T-cell (primary cell): ENCODE measurements around the gene ZFAND3. TPM values are rescaled to one million over a fixed set of nuclear protein-coding genes. Genes with fewer than 3 reads are reported as not detected.

Experiments used
- ATAC-seq, 4 experiments: fragments of 200-7000 bp in 3 of 4; fragments of 150-1000 bp in 1 of 4; cut with Tn5 transposase; replicated peaks in 1 of 4; 1 replicate in 3 of 4; 2 replicates in 1 of 4; pipeline ENCODE4 v1.10.0; 2021; ENCODE audit warnings: moderate library complexity in 3 of 4, mild to moderate bottlenecking in 2 of 4, moderate number of reproducible peaks in 1 of 4
- CTCF ChIA-PET, 2 donors: fragments of 300-600 bp; sonication (Branson Sonifier 250); formaldehyde crosslinking; loops; one replicate each; lab custom pipeline; 2022; ENCODE audit warnings: antibody characterized with exemption in 2 of 2; lab: Charles Lee
- POLR2A ChIA-PET, 2 donors: fragments of 300-600 bp; sonication (Branson Sonifier 250); formaldehyde crosslinking; loops; one replicate each; lab custom pipeline; 2022; ENCODE audit warnings: antibody characterized with exemption in 2 of 2; lab: Charles Lee
- DNase-seq, 35 experiments: peaks; one replicate each; pipeline versions ENCODE4 v3.0.0 to v3.0.0-alpha.2; 2013 to 2023
- H3K27ac ChIP-seq: one replicate; pipeline ENCODE4 v1.5.1; 2013; ENCODE audit warnings: low read length
- H3K27me3 ChIP-seq, 2 experiments: replicated peaks in 1 of 2; 1 replicate in 1 of 2; 2 replicates in 1 of 2; pipeline versions ENCODE4 v1.6.1 to v1.7.0; 2013; ENCODE audit warnings: low read length in 1 of 2, mixed read lengths in 1 of 2; ENCODE audit not compliant: control insufficient read depth in 2 of 2, insufficient read depth in 2 of 2; ENCODE audit errors: extremely low read depth in 1 of 2
- H3K36me3 ChIP-seq, 2 donors: 1 replicate in 1 of 2; 2 replicates in 1 of 2; pipeline versions ENCODE4 v1.6.1 to v1.7.0; 2013; ENCODE audit warnings: low read length in 1 of 2; ENCODE audit not compliant: control insufficient read depth in 2 of 2, insufficient read depth in 1 of 2; ENCODE audit errors: extremely low read depth in 1 of 2
- H3K4me1 ChIP-seq, 2 experiments: 1 replicate in 1 of 2; 2 replicates in 1 of 2; pipeline versions ENCODE4 v1.6.1 to v1.7.0; 2013; ENCODE audit warnings: low read length in 2 of 2, mixed read lengths in 1 of 2; ENCODE audit not compliant: insufficient read depth in 2 of 2, control insufficient read depth in 1 of 2; ENCODE audit errors: extremely low read depth in 1 of 2
- H3K4me3 ChIP-seq, 2 donors: 1 replicate in 1 of 2; 2 replicates in 1 of 2; pipeline versions ENCODE4 v1.5.1 to v1.7.0; 2013; ENCODE audit warnings: mild to moderate bottlenecking in 2 of 2, low read length in 1 of 2, moderate library complexity in 1 of 2; ENCODE audit not compliant: control insufficient read depth in 1 of 2; ENCODE audit errors: extremely low read depth in 1 of 2
- H3K9me3 ChIP-seq: 2 replicates; pipeline ENCODE4 v1.7.0; 2013
- H3K27ac Mint-ChIP-seq, 2 donors: one replicate each; pipeline ENCODE4 v1.8.0; 2020 to 2021; ENCODE audit warnings: mild to moderate bottlenecking in 2 of 2, mixed read lengths in 2 of 2
- H3K27me3 Mint-ChIP-seq, 2 donors: one replicate each; pipeline ENCODE4 v1.8.0; 2021 to 2022; ENCODE audit warnings: mixed read lengths in 2 of 2
- H3K36me3 Mint-ChIP-seq: one replicate; pipeline ENCODE4 v1.8.0; 2021; ENCODE audit warnings: mixed read lengths
- H3K4me1 Mint-ChIP-seq, 3 donors: one replicate each; pipeline ENCODE4 v1.8.0; 2020 to 2022; ENCODE audit warnings: mixed read lengths in 3 of 3, mild to moderate bottlenecking in 1 of 3
- H3K4me3 Mint-ChIP-seq, 3 donors: one replicate each; pipeline ENCODE4 v1.8.0; 2020 to 2022; ENCODE audit warnings: mild to moderate bottlenecking in 3 of 3, mixed read lengths in 3 of 3, moderate library complexity in 3 of 3
- H3K9me3 Mint-ChIP-seq, 3 donors: one replicate each; pipeline ENCODE4 v1.8.0; 2020 to 2022; ENCODE audit warnings: mixed read lengths in 3 of 3
- WGBS: methylation state at CpG from one replicate; pipeline ENCODE4 v1.1.5; 2013; ENCODE audit warnings: missing lambda C conversion rate; ENCODE audit not compliant: insufficient coverage; 5-methylcytosine and 5-hydroxymethylcytosine counted together
- total RNA-seq, 35 experiments: library from RNA in 6 of 35; stranded (reverse) in 6 of 35; fragments of 120-200 nt in 1 of 35; gene quantifications; one replicate each; pipeline versions ENCODE4 v1.2.1 to v1.2.4 and lab custom pipeline; 2013 to 2026

Gene ZFAND3
- total RNA-seq, 5 donors from 2014 or later (not counting 1 experiment from before 2014, with no cell fraction given), result 35.6 to 59.3 (median 36.4) TPM

GRCh38 chr6:37850260-37850659 is 30.7 kb downstream of the ZFAND3 start:
- Mint-ChIP-seq H3K4me3 (no peak overlapping the region), H3K4me1 (peaks cover 65 to 73% (median 70%) of the 10 kb centered on the region in 3 donors), H3K36me3 (peaks cover 6% of the 10 kb centered on the region), H3K9me3 (no peaks in the 10 kb centered on the region), H3K27me3 (no peaks in the 10 kb centered on the region), H3K27ac (peak overlapping the region in 1 of 2 donors; percentile 53)
- no peaks in the 10 kb centered on the region for H3K36me3 ChIP-seq
- ATAC-seq (no peak), DNase-seq (no peak)
- no peak overlapping the region for H3K4me3 ChIP-seq
- WGBS, result no CpG with 5 or more reads among the region's 4 CpGs
- H3K4me1 ChIP-seq, result peaks cover 0 to 8% of the 10 kb centered on the region in 2 experiments
- H3K9me3 ChIP-seq, result no peaks in the 10 kb centered on the region
- H3K27me3 ChIP-seq, result no peaks in the 10 kb centered on the region
- no peak overlapping the region for H3K27ac ChIP-seq
- ChIA-PET POLR2A (no interaction called here), CTCF (no interaction called here)

- 90% methylated on average over 3 of the region's 9 CpGs for WGBS
Measured at GRCh38 chr6:37850728-37851285, 31.3 kb downstream of the ZFAND3 start.

GRCh38 chr6:37851997-37852524 is 32.5 kb downstream of the ZFAND3 start:
- H3K27ac ChIP-seq, result no peak overlapping the region
- no peaks in the 10 kb centered on the region for H3K9me3 ChIP-seq
- Mint-ChIP-seq H3K27ac (no peak overlapping the region), H3K4me3 (no peak overlapping the region), H3K27me3 (no peaks in the 10 kb centered on the region), H3K36me3 (peaks cover 5% of the 10 kb centered on the region), H3K4me1 (peaks cover 70 to 79% (median 76%) of the 10 kb centered on the region in 3 donors), H3K9me3 (no peaks in the 10 kb centered on the region)
- H3K36me3 ChIP-seq, result no peaks in the 10 kb centered on the region
- no peak for DNase-seq
- ChIA-PET POLR2A (no interaction called here), CTCF (no interaction called here)
- H3K4me3 ChIP-seq, result no peak overlapping the region
- 80% methylated on average over 1 of the region's 1 CpG for WGBS
- ATAC-seq, result peak in 1 of 4 experiments; percentile 48
- H3K4me1 ChIP-seq, result peaks cover 0 to 8% of the 10 kb centered on the region in 2 experiments
- H3K27me3 ChIP-seq, result no peaks in the 10 kb centered on the region

More at GRCh38 chr6:37850728-37851285, 31.3 kb downstream of the ZFAND3 start:
- Mint-ChIP-seq H3K4me3 (no peak overlapping the region), H3K27me3 (no peaks in the 10 kb centered on the region), H3K36me3 (peaks cover 4% of the 10 kb centered on the region), H3K4me1 (peaks cover 65 to 73% (median 71%) of the 10 kb centered on the region in 3 donors), H3K27ac (no peak overlapping the region), H3K9me3 (no peaks in the 10 kb centered on the region)
- Histone ChIP-seq H3K4me1 (peaks cover 0 to 8% of the 10 kb centered on the region in 2 experiments), H3K36me3 (no peaks in the 10 kb centered on the region), H3K4me3 (no peak overlapping the region), H3K9me3 (no peaks in the 10 kb centered on the region), H3K27ac (no peak overlapping the region), H3K27me3 (no peaks in the 10 kb centered on the region)
- ChIA-PET POLR2A (no interaction called here), CTCF (no interaction called here)
- ATAC-seq, result no peak
- DNase-seq, result no peak

GRCh38 chr6:37856285-37856684 is 36.8 kb downstream of the ZFAND3 start:
- DNase-seq (no peak), ATAC-seq (no peak)
- no peaks in the 10 kb centered on the region for H3K27me3 ChIP-seq
- peaks cover 0 to 6% of the 10 kb centered on the region in 2 experiments for H3K4me1 ChIP-seq
- no peak overlapping the region for H3K27ac ChIP-seq
- Mint-ChIP-seq H3K4me3 (no peak overlapping the region), H3K4me1 (peaks cover 68 to 73% (median 72%) of the 10 kb centered on the region in 3 donors), H3K36me3 (peaks cover 9% of the 10 kb centered on the region), H3K9me3 (no peaks in the 10 kb centered on the region), H3K27ac (peak overlapping the region in 1 of 2 donors; percentile 35), H3K27me3 (no peaks in the 10 kb centered on the region)
- ChIA-PET POLR2A (no interaction called here), CTCF (no interaction called here)
- H3K9me3 ChIP-seq, result no peaks in the 10 kb centered on the region
- H3K36me3 ChIP-seq, result no peaks in the 10 kb centered on the region
- no peak overlapping the region for H3K4me3 ChIP-seq
- WGBS, result 78% methylated on average over 1 of the region's 2 CpGs

- Mint-ChIP-seq H3K36me3 (peaks cover 12% of the 10 kb centered on the region), H3K27me3 (no peaks in the 10 kb centered on the region), H3K27ac (peak overlapping the region; percentile 16 to 36), H3K4me1 (peaks cover 55 to 68% (median 68%) of the 10 kb centered on the region in 3 donors), H3K4me3 (no peak overlapping the region), H3K9me3 (no peaks in the 10 kb centered on the region)
- WGBS, result no CpG with 5 or more reads among the region's 3 CpGs
- Histone ChIP-seq H3K27me3 (no peaks in the 10 kb centered on the region), H3K9me3 (no peaks in the 10 kb centered on the region), H3K36me3 (peaks cover 0 to 5% of the 10 kb centered on the region in 2 donors), H3K27ac (no peak overlapping the region), H3K4me3 (no peak overlapping the region), H3K4me1 (peaks cover 0 to 9% of the 10 kb centered on the region in 2 experiments)
- ChIA-PET CTCF (interaction anchor here in 1 of 2 donors (0.9 to 1.0 kb wide), 2 partner anchors 31 to 575 kb away, joined by 3 read pairs; no protein-coding TSS in a partner anchor), POLR2A (interaction anchor here (0.6 kb wide), 2 partner anchors 40 to 696 kb away, joined by 3 to 7 read pairs; no protein-coding TSS in a partner anchor)
- ATAC-seq (no peak), DNase-seq (no peak)
Measured at GRCh38 chr6:37858363-37858762, 38.8 kb downstream of the ZFAND3 start.

DNA sequence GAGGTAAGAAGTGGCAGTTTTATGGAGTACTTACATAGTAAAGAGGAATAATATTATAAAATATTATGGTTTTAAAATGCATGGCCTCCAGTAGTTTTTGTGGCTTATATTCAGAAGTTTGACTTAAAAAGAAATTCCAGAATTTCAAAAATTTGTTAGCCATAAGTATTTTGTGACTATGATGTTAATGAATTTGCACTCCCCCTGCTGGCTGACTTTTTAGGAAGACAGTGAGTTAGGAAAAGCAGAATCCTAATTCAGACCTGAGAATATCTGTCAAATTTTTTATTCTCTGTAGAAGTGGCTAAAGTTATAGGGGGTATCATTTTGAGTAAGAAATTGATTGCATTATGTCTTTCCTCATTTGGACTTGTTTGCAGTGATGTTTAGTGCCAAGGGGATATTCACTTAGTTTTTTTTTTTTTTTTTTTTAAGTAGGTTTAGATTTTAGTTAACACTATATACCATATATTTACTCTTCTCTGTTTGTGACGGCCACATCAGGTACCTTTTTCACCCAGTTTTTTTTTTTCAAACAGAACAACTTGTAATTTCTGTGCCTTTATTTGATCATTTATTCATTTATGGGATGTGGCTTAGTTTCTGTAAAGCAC is 40.8 kb downstream of the ZFAND3 start:
- Histone ChIP-seq H3K36me3 (peaks cover 0 to 5% of the 10 kb centered on the region in 2 donors), H3K27me3 (no peaks in the 10 kb centered on the region), H3K27ac (no peak overlapping the region), H3K4me1 (peaks cover 0 to 14% of the 10 kb centered on the region in 2 experiments), H3K4me3 (no peak overlapping the region), H3K9me3 (no peaks in the 10 kb centered on the region)
- no peaks in the 10 kb centered on the region for H3K27me3 Mint-ChIP-seq
- peaks cover 13% of the 10 kb centered on the region for H3K36me3 Mint-ChIP-seq
- POLR2A ChIA-PET, result interaction anchor here in 1 of 2 donors (0.5 kb wide), 1 partner anchor 1341 kb away, joined by 5 read pairs; no protein-coding TSS in a partner anchor
- H3K9me3 Mint-ChIP-seq, result no peaks in the 10 kb centered on the region
- WGBS, result no CpG with 5 or more reads among the region's 1 CpG
- peak in 12 of 35 experiments; percentile 3 to 63 (median 12) for DNase-seq
- H3K4me1 Mint-ChIP-seq, result peaks cover 63 to 72% (median 72%) of the 10 kb centered on the region in 3 donors
- CTCF ChIA-PET, result interaction anchor here in 1 of 2 donors (0.6 to 1.0 kb wide), 5 partner anchors 42 to 828 kb away, joined by 3 to 4 read pairs (median 3); no protein-coding TSS in a partner anchor
- no peak overlapping the region for H3K4me3 Mint-ChIP-seq
- no peak overlapping the region for H3K27ac Mint-ChIP-seq
- ATAC-seq, result no peak
